Sigmoid colon (tissue), 7 donors: ENCODE data around the gene MYH14. TPM values are rescaled to one million over a fixed set of nuclear protein-coding genes. Genes with fewer than 3 reads are reported as not detected.

Experiments used
- DNase-seq: peaks from one replicate; pipeline ENCODE4 v3.0.0-alpha.2; 2019
- H3K27ac ChIP-seq, 4 donors: fragments of 200-600 bp; sonication (generic); one replicate each; pipeline ENCODE4 v1.5.1; 2016 to 2019; ENCODE audit warnings: mild to moderate bottlenecking in 1 of 4
- H3K27me3 ChIP-seq, 3 donors: fragments of 200-600 bp; sonication (generic); one replicate each; pipeline ENCODE4 v1.5.1; 2019; ENCODE audit warnings: mild to moderate bottlenecking in 1 of 3
- H3K36me3 ChIP-seq, 4 donors: fragments of 200-600 bp; sonication (generic); one replicate each; pipeline ENCODE4 v1.5.1; 2016 to 2019
- H3K4me1 ChIP-seq, 4 donors: fragments of 200-600 bp; sonication (generic); one replicate each; pipeline ENCODE4 v1.5.1; 2017 to 2019
- H3K4me3 ChIP-seq, 4 donors: fragments of 200-600 bp; sonication (generic); one replicate each; pipeline ENCODE4 v1.5.1; 2017 to 2019; ENCODE audit warnings: mild to moderate bottlenecking in 2 of 4, moderate library complexity in 1 of 4
- H3K9me3 ChIP-seq, 4 donors: fragments of 200-600 bp in 3 of 4; sonication (generic) in 3 of 4; one replicate each; pipeline versions ENCODE4 v1.5.1 to v1.6.1; 2013 to 2019
- CTCF ChIP-seq, 4 experiments: fragments of 450-650 bp in 3 of 4; fragments of 200-600 bp in 1 of 4; IDR thresholded peaks; one replicate each; pipeline ENCODE4 v1.5.1; 2016 to 2019; ENCODE audit warnings: antibody characterized with exemption in 4 of 4, mild to moderate bottlenecking in 3 of 4, moderate library complexity in 2 of 4
- EP300 ChIP-seq, 4 donors: sonication (generic); formaldehyde crosslinking; IDR thresholded peaks; one replicate each; pipeline ENCODE4 v1.6.1; 2017; ENCODE audit warnings: antibody characterized with exemption in 4 of 4
- POLR2A ChIP-seq, 2 donors: fragments of 450-650 bp; IDR thresholded peaks; one replicate each; pipeline ENCODE4 v1.6.1; 2016; ENCODE audit warnings: antibody characterized with exemption in 2 of 2, mild to moderate bottlenecking in 2 of 2, moderate library complexity in 2 of 2
- POLR2AphosphoS5 ChIP-seq, 4 donors: sonication (generic); formaldehyde crosslinking; IDR thresholded peaks; one replicate each; pipeline ENCODE4 v1.6.1; 2017; ENCODE audit warnings: antibody characterized with exemption in 4 of 4
- WGBS, 2 donors: extraction: QIAGEN DNeasy Blood & Tissue Kit; methylation state at CpG; one replicate each; pipeline ENCODE4 v1.1.7; 2013; 5-methylcytosine and 5-hydroxymethylcytosine counted together
- intact Hi-C: fragments of 100-400 bp; cut with DNase I; formaldehyde crosslinking; loops from one replicate; pipeline ENCODE4 v1.15.1; 2023
- polyA plus RNA-seq, 3 donors: library from polyadenylated mRNA; stranded (reverse); fragments of 200-250 nt; gene quantifications; one replicate each; pipeline ENCODE4 v1.2.3, GENCODE V29; 2013
- total RNA-seq, 4 donors: library from RNA; depleted of rRNA; stranded (reverse); fragments of >200 nt; gene quantifications; one replicate each; pipeline ENCODE4 v1.1.0, GENCODE V29; 2016
- donor health status: healthy with polysubstance abuse.
- donor health status: Bipolar disorder and iron deficiency.
- donor health status: healthy.

Gene MYH14
- total and polyA plus RNA-seq, 7 donors: 0.16 to 479 (median 3.9) TPM

DNA sequence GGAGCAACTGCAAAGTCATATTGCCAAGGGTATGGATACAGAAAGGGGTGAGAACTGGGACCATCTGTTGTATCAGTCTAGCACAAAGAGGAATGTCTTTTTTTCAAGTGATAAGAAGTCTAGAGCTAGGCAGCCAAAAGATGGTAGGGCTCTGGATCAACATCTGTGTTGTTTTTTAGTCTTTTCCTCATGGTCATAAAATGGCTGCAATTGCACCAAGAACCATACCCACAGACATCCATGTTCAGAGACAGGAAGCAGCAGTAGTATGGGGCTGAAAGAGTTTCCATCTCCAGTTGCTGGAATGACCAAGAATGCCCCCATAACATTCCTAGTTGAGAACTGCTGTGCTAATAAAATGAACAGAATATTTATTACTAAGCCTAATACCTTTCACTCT is 100.1 kb downstream of the MYH14 start:
- TF ChIP-seq EP300 (IDR thresholded peaks at IDR 0.05): no peak
- TF ChIP-seq CTCF (IDR thresholded peaks at IDR 0.05): no peak
- TF ChIP-seq POLR2A (IDR thresholded peaks at IDR 0.05): no peak
- no peak for TF ChIP-seq POLR2AphosphoS5 (IDR thresholded peaks at IDR 0.05)
- H3K27ac ChIP-seq: no peak overlapping the region
- H3K27me3 ChIP-seq: peaks cover 0 to 15% (median 0%) of the 10 kb centered on the region in 3 donors
- H3K9me3 ChIP-seq: peaks cover 0 to 8% (median 3%) of the 10 kb centered on the region in 4 donors
- no peak for DNase-seq
- H3K36me3 ChIP-seq: no peaks in the 10 kb centered on the region
- no peak overlapping the region for H3K4me3 ChIP-seq
- intact Hi-C loops: no loop called here
- H3K4me1 ChIP-seq: no peaks in the 10 kb centered on the region

GRCh38 chr19:50308991-50309390 is 105.6 kb downstream of the MYH14 start:
- WGBS, 2 donors: 92% methylated on average over 21 of the region's 21 CpGs

DNA sequence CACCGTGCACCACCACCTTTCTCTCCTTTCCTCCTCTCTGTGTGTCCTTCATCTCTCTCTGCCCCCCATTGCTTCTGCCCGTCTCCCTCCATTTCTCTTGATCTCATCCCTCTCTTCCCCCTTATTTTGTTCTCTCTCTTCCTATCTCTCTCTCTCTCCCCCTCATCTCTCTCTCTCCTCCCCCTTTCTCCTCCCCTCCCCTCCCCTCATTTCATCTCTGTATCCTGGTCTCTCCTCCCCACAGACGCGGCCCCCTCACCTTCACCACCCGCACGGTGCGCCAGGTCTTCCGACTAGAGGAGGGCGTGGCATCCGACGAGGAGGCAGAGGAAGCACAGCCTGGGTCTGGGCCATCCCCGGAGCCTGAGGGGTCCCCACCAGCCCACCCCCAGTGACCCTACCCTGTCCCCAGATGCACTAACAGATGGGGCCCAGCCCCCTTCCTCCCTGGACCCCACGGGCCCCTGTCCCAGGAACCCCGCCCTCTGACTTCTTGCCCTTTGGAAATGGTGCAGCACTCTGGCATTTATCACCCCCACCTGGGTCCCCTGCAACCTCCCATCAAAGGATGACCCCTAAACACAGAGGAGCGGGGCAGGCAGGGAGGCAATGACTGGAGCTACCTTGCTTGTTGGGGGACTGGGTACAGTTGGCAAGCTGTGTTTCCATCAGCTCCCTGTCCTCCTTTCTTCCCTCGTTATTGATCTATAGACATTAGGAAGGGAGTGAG is 106.1 kb downstream of the MYH14 start:
- intact Hi-C loops: no loop called here
- H3K4me1 ChIP-seq: no peaks in the 10 kb centered on the region
- WGBS, 2 donors: 61 to 74% methylated on average over 16 of the region's 16 CpGs
- no peak overlapping the region for H3K27ac ChIP-seq
- TF ChIP-seq CTCF (IDR thresholded peaks at IDR 0.05): no peak
- TF ChIP-seq EP300 (IDR thresholded peaks at IDR 0.05): no peak
- no peak for TF ChIP-seq POLR2A (IDR thresholded peaks at IDR 0.05)
- no peak for TF ChIP-seq POLR2AphosphoS5 (IDR thresholded peaks at IDR 0.05)
- peaks cover 21 to 64% (median 46%) of the 10 kb centered on the region in 3 donors for H3K27me3 ChIP-seq
- DNase-seq: no peak
- no peak overlapping the region for H3K4me3 ChIP-seq
- H3K36me3 ChIP-seq: no peaks in the 10 kb centered on the region
- peaks cover 0 to 5% (median 2%) of the 10 kb centered on the region in 4 donors for H3K9me3 ChIP-seq

More at GRCh38 chr19:50308991-50309390, 105.6 kb downstream of the MYH14 start:
- H3K36me3 ChIP-seq: no peaks in the 10 kb centered on the region
- TF ChIP-seq CTCF (IDR thresholded peaks at IDR 0.05): no peak
- no peak for TF ChIP-seq EP300 (IDR thresholded peaks at IDR 0.05)
- TF ChIP-seq POLR2AphosphoS5 (IDR thresholded peaks at IDR 0.05): no peak
- TF ChIP-seq POLR2A (IDR thresholded peaks at IDR 0.05): no peak
- intact Hi-C loops: no loop called here
- no peak overlapping the region for H3K27ac ChIP-seq
- H3K4me1 ChIP-seq: no peaks in the 10 kb centered on the region
- H3K4me3 ChIP-seq: no peak overlapping the region
- H3K9me3 ChIP-seq: peaks cover 0 to 5% (median 2%) of the 10 kb centered on the region in 4 donors
- peaks cover 16 to 59% (median 40%) of the 10 kb centered on the region in 3 donors for H3K27me3 ChIP-seq
- no peak for DNase-seq

DNA sequence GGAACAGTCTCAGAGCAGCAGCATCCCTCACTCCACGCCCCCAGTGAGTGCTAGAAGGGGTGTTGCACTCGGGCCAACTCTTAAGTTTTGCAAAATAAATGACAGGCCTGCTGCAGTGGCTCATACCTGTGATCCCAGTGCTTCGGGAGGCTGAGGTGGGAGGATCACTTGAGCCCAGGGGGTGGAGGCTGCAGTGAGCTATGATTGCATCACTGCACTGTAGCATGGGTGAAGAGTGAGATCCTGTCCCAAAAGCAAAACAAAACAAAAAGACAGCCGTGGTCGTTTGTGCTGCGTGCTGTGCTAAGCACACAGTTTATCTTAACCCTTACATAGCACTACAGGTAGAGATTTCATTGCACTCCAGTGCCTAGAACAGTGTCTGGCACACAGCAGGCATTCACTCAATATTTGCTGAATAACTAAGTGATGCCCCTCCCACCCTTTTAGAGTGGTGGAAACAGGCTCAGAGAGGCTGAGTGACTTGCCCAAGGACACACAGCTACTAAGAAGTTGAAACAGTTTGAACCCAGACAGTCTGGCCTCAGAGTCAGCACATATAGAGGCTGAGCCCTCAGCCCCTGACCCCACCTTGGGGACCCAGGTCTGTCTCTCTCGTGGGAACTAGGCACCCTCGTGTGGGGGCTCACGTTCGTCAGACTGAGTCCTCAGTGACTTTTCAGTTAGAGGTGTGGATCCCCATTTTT is 107.5 kb downstream of the MYH14 start:
- TF ChIP-seq EP300 (IDR thresholded peaks at IDR 0.05): no peak
- TF ChIP-seq POLR2AphosphoS5 (IDR thresholded peaks at IDR 0.05): no peak
- no peak for TF ChIP-seq CTCF (IDR thresholded peaks at IDR 0.05)
- no peak for TF ChIP-seq POLR2A (IDR thresholded peaks at IDR 0.05)
- H3K27ac ChIP-seq: no peak overlapping the region
- DNase-seq: no peak
- no peak overlapping the region for H3K4me3 ChIP-seq
- WGBS, 2 donors: 50% methylated on average over 10 of the region's 10 CpGs
- H3K9me3 ChIP-seq: peaks cover 0 to 5% (median 2%) of the 10 kb centered on the region in 4 donors
- H3K4me1 ChIP-seq: no peaks in the 10 kb centered on the region
- intact Hi-C loops: no loop called here
- peaks cover 30 to 72% (median 58%) of the 10 kb centered on the region in 3 donors for H3K27me3 ChIP-seq
- no peaks in the 10 kb centered on the region for H3K36me3 ChIP-seq
